Activated CD4-positive, alpha-beta T cell treated with anti-CD3 and anti-CD28 coated beads, Interleukin-2, amount 10 ng/mL, durations not matched to agents 7 days and 5 days (primary cell): ENCODE data around the gene TENT4A. TPM values are rescaled to one million over a fixed set of nuclear protein-coding genes. Genes with fewer than 3 reads are reported as not detected.

Source experiments
- CTCF ChIA-PET: fragments of 350-600 bp; sonication (Branson Sonifier 250); formaldehyde crosslinking; loops from one replicate; lab custom pipeline; 2021; ENCODE audit warnings: antibody characterized with exemption; lab: Charles Lee
- POLR2A ChIA-PET: fragments of 350-600 bp; sonication (Branson Sonifier 250); formaldehyde crosslinking; loops from one replicate; lab custom pipeline; 2021; ENCODE audit warnings: antibody characterized with exemption; lab: Charles Lee
- DNase-seq: peaks from one replicate; pipeline ENCODE4 v3.0.0-alpha.2; 2020
- H3K27ac Mint-ChIP-seq: one replicate; pipeline ENCODE4 v1.8.0; 2021; ENCODE audit warnings: mild to moderate bottlenecking, moderate library complexity, mixed read lengths
- H3K27me3 Mint-ChIP-seq: one replicate; pipeline ENCODE4 v1.8.0; 2021; ENCODE audit warnings: mixed read lengths
- H3K36me3 Mint-ChIP-seq: one replicate; pipeline ENCODE4 v1.8.0; 2021; ENCODE audit warnings: low read depth, mixed read lengths
- H3K4me1 Mint-ChIP-seq: one replicate; pipeline ENCODE4 v1.8.0; 2021; ENCODE audit warnings: mixed read lengths
- H3K4me3 Mint-ChIP-seq: one replicate; pipeline ENCODE4 v1.8.0; 2021; ENCODE audit warnings: mild to moderate bottlenecking, moderate library complexity, mixed read lengths
- H3K9me3 Mint-ChIP-seq: one replicate; pipeline ENCODE4 v1.8.0; 2021; ENCODE audit warnings: mixed read lengths
- total RNA-seq, 2 experiments: library from RNA; stranded (reverse); gene quantifications; one replicate each; pipeline ENCODE4 v1.2.3, GENCODE V29; 2021

Gene TENT4A
- total RNA-seq, 2 experiments from 2014 or later = 37.4 to 41.9 TPM

- CTCF ChIA-PET = no interaction called here
- POLR2A ChIA-PET = no interaction called here
- Mint-ChIP-seq H3K9me3 (no peaks in the 10 kb centered on the region), H3K4me1 (peaks cover 7% of the 10 kb centered on the region), H3K4me3 (no peak overlapping the region), H3K36me3 (no peaks in the 10 kb centered on the region), H3K27ac (no peak overlapping the region), H3K27me3 (peaks cover 19% of the 10 kb centered on the region)
- no peak for DNase-seq
Measured at GRCh38 chr5:6792376-6792775, 79.1 kb downstream of the TENT4A start.

GRCh38 chr5:6792911-6793471 is 79.8 kb downstream of the TENT4A start:
- CTCF ChIA-PET = no interaction called here
- POLR2A ChIA-PET = no interaction called here
- H3K9me3 Mint-ChIP-seq = no peaks in the 10 kb centered on the region
- H3K27me3 Mint-ChIP-seq = peaks cover 21% of the 10 kb centered on the region
- H3K27ac Mint-ChIP-seq = no peak overlapping the region
- H3K4me3 Mint-ChIP-seq = no peak overlapping the region
- no peak for DNase-seq
- peaks cover 7% of the 10 kb centered on the region for H3K4me1 Mint-ChIP-seq
- no peaks in the 10 kb centered on the region for H3K36me3 Mint-ChIP-seq

GRCh38 chr5:6801236-6801635 is 88.0 kb downstream of the TENT4A start:
- Mint-ChIP-seq H3K9me3 (peaks cover 2% of the 10 kb centered on the region), H3K27ac (no peak overlapping the region), H3K4me3 (no peak overlapping the region), H3K36me3 (no peaks in the 10 kb centered on the region), H3K4me1 (no peaks in the 10 kb centered on the region), H3K27me3 (peaks cover 7% of the 10 kb centered on the region)
- no peak for DNase-seq
- POLR2A ChIA-PET = no interaction called here
- CTCF ChIA-PET = no interaction called here

DNA sequence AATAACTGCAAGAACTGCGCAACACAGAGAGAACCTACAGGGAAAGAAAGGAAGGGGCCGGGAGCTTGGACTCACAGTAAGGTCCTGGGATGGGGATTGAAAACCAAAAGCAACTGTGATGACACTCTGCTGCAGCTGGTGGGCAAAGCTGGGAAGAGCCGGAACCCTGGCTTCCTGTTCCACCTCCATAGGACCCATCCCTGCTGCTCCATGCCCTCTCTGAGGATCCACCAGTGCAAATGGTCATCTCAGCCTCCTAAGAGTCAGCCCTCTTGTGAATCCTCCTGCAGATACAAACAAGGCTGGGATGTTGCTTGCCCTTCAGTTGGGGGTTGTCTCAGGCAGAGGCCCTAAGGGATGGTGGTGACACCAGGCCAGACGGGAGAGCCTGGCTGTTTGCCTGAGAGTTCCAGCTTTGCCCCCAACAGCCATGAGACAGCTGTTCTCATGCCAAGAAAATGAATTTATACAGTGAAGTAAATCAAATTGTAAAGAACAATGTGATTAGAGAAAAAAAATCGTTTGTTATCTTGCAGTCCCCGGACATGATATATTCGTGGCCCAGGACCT is 90.8 kb downstream of the TENT4A start:
- CTCF ChIA-PET = interaction anchor here (1.1 kb wide), 1 partner anchor 17 kb away, joined by 3 read pairs; no protein-coding TSS in a partner anchor
- H3K27me3 Mint-ChIP-seq = peaks cover 5% of the 10 kb centered on the region
- POLR2A ChIA-PET = no interaction called here
- H3K36me3 Mint-ChIP-seq = no peaks in the 10 kb centered on the region
- DNase-seq = no peak
- peaks cover 2% of the 10 kb centered on the region for H3K9me3 Mint-ChIP-seq
- no peak overlapping the region for H3K27ac Mint-ChIP-seq
- H3K4me3 Mint-ChIP-seq = no peak overlapping the region
- H3K4me1 Mint-ChIP-seq = no peaks in the 10 kb centered on the region

DNA sequence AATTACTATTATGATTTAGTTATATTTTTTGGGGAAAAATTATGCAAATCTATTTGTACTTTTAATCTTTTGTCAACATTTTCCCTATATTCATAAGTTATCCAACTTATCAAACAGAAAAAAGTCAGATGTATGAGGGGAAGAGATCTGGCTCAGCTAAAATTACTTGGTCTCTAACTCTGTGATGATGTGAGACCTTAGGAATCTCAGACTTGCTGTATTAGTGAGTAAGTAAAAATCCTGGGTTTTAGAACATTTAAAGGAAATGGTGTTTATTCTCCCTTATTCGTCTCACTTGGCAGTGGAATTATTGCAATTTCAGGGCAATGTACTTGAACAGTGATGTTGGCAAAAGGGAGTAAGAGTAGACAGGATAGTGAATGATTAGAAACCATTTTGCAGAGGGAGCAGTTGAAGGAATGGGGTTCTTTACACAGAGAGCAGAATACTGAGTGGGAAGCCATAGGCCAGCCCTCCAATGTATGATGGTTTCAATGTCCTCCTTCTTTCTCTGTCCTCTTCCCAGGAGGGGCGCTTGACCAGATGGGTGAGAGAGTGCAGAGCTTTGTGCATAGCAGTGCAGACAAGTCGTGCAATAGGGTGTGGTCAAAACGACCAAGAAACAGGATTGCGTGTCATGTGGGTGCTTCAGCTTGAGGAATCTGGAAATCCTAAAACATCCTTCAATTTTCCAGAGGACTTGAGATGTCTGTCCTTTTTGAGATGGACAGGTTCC is 91.7 kb downstream of the TENT4A start:
- CTCF ChIA-PET = interaction anchor here (1.1 kb wide), 1 partner anchor 16 kb away, joined by 3 read pairs; no protein-coding TSS in a partner anchor
- no peak for DNase-seq
- Mint-ChIP-seq H3K4me3 (no peak overlapping the region), H3K9me3 (peaks cover 2% of the 10 kb centered on the region), H3K36me3 (no peaks in the 10 kb centered on the region), H3K4me1 (no peaks in the 10 kb centered on the region), H3K27me3 (peaks cover 4% of the 10 kb centered on the region), H3K27ac (no peak overlapping the region)
- POLR2A ChIA-PET = no interaction called here

- CTCF ChIA-PET = no interaction called here
- POLR2A ChIA-PET = no interaction called here
- Mint-ChIP-seq H3K9me3 (peaks cover 2% of the 10 kb centered on the region), H3K27me3 (peaks cover 4% of the 10 kb centered on the region), H3K36me3 (no peaks in the 10 kb centered on the region), H3K4me1 (no peaks in the 10 kb centered on the region), H3K27ac (no peak overlapping the region), H3K4me3 (no peak overlapping the region)
- no peak for DNase-seq
Measured at GRCh38 chr5:6805841-6806240, 92.6 kb downstream of the TENT4A start.

Other genes starting within 250 kb of the TENT4A start
- gene NSUN2, start 80.4 kb upstream of the TENT4A start, total RNA-seq = 10 to 100 TPM; 67.1 to 74.5 TPM
- 10 to 100 TPM; 10.1 to 10.4 TPM for gene SRD5A1, start 80.0 kb upstream of the TENT4A start, total RNA-seq